ENCODE data around the gene GALR1. TPM values are rescaled to one million over a fixed set of nuclear protein-coding genes. Genes with fewer than 3 reads are reported as not detected.

Gene GALR1
- total RNA-seq, 1 experiment from 2014 or later = not detected

- Histone ChIP-seq H3K27me3 (ENCODE audit: insufficient read depth, low read length) (peaks cover 5% of the 10 kb centered on the region), H3K9me2 (ENCODE audit: insufficient read depth) (no peaks in the 10 kb centered on the region), H3K36me3 (ENCODE audit: control insufficient read depth in 1 of 2, insufficient read depth in 2 of 2, low read length in 2 of 2) (no peaks in the 10 kb centered on the region), H3K27ac (ENCODE audit: low read depth, low read length) (no peak overlapping the region), H3K4me3 (replicated peaks in 1 of 2; ENCODE audit: low read depth in 1 of 2, low read length in 2 of 2) (no peak overlapping the region), H3K4me2 (ENCODE audit: low read length) (no peak overlapping the region), H3K9me3 (ENCODE audit: control insufficient read depth in 1 of 2, insufficient read depth in 1 of 2, low read depth in 1 of 2, low read length in 2 of 2) (no peaks in the 10 kb centered on the region), H3K4me1 (ENCODE audit: control insufficient read depth in 1 of 2, insufficient read depth in 2 of 2, low read length in 2 of 2) (no peaks in the 10 kb centered on the region), H4K20me1 (ENCODE audit: insufficient read depth) (no peaks in the 10 kb centered on the region), H3K9ac (ENCODE audit: low read length) (no peak overlapping the region), H3K79me2 (ENCODE audit: insufficient read depth, low read length) (no peaks in the 10 kb centered on the region), H2AFZ (ENCODE audit: low read depth, low read length, poor library complexity, severe bottlenecking) (no peak overlapping the region)
- ChIA-PET RAD21 (ENCODE audit: low non-redundant PET in 1 of 2, low total read pairs in 2 of 2, uncharacterized antibody in 2 of 2, unreplicated experiment in 2 of 2) (no interaction called here), POLR2A (no interaction called here), CTCF (no interaction called here)
- intact Hi-C loops (cut with micrococcal nuclease) = no loop called here
- DNase-seq (ENCODE audit: low read depth, low spot score) = no peak
- TF ChIP-seq JUND (IDR thresholded peaks at IDR 0.05) = no peak
- TF ChIP-seq YY1 (IDR thresholded peaks at IDR 0.05; ENCODE audit: extremely low read depth, insufficient replicate concordance, low read depth, low read length) = no peak
- no peak for TF ChIP-seq ELF1 (IDR thresholded peaks at IDR 0.05; ENCODE audit: borderline replicate concordance, low read depth)
- no peak for TF ChIP-seq POLR2AphosphoS5 (IDR thresholded peaks at IDR 0.05; ENCODE audit: low read depth, low read length)
- TF ChIP-seq EGR1 (IDR thresholded peaks at IDR 0.05; ENCODE audit: low read depth) = no peak
- TF ChIP-seq REST (IDR thresholded peaks at IDR 0.05; ENCODE audit: low read depth) = no peak
- no peak for TF ChIP-seq CEBPB (IDR thresholded peaks at IDR 0.05; ENCODE audit: low read depth)
- no peak for TF ChIP-seq ZNF274 (IDR thresholded peaks at IDR 0.05; ENCODE audit: low read depth, low read length)
- no peak for TF ChIP-seq SRF (IDR thresholded peaks at IDR 0.05; ENCODE audit: low read depth)
- no peak for TF ChIP-seq FOSL1 (IDR thresholded peaks at IDR 0.05; ENCODE audit: low read depth)
- TF ChIP-seq TCF7L2 (IDR thresholded peaks at IDR 0.05; ENCODE audit: borderline replicate concordance, extremely low read depth, insufficient read depth, insufficient read length) = no peak
- no peak for TF ChIP-seq POLR2A (IDR thresholded peaks at IDR 0.05; ENCODE audit: borderline replicate concordance, extremely low read depth, insufficient read depth, insufficient read length)
- no peak for TF ChIP-seq ZBTB33 (IDR thresholded peaks at IDR 0.05; ENCODE audit: extremely low read depth, insufficient replicate concordance, low read length)
- no peak for TF ChIP-seq SIN3A (IDR thresholded peaks at IDR 0.05; ENCODE audit: low read depth)
- no peak for TF ChIP-seq ZFX (IDR thresholded peaks at IDR 0.05)
- no peak for ATAC-seq
- no TSS peak for BruUV-seq (replicated peaks)
Measured at GRCh38 chr18:77305676-77306075, 56.0 kb downstream of the GALR1 start.
